Activated naive CD8-positive, alpha-beta T cell treated with anti-CD3 and anti-CD28 coated beads, Interleukin-2, amount 10 ng/mL, durations not matched to agents 7 days and 5 days (primary cell): Measurements from ENCODE around the gene MICU1. TPM values are rescaled to one million over a fixed set of nuclear protein-coding genes. Genes with fewer than 3 reads are reported as not detected.
"Not testable (repeated sequence)": the region's sequence is repeated elsewhere in the genome, so short reads cannot be mapped to it uniquely, and the experiment has no call there.

ENCODE experiments used
- ATAC-seq: fragments of 150-1000 bp; cut with Tn5 transposase; one replicate; pipeline ENCODE4 v1.10.0; 2021; ENCODE audit warnings: low read depth, moderate library complexity
- POLR2A ChIA-PET: fragments of 350-600 bp; sonication (Branson Sonifier 250); formaldehyde crosslinking; loops from one replicate; lab custom pipeline; 2021; ENCODE audit warnings: antibody characterized with exemption; lab: Charles Lee
- DNase-seq: peaks from one replicate; pipeline ENCODE4 v3.0.0; 2021
- H3K27ac Mint-ChIP-seq: one replicate; pipeline ENCODE4 v1.8.0; 2022; ENCODE audit warnings: mild to moderate bottlenecking, mixed read lengths
- H3K27me3 Mint-ChIP-seq: one replicate; pipeline ENCODE4 v1.8.0; 2022; ENCODE audit warnings: mild to moderate bottlenecking, moderate library complexity, mixed read lengths
- H3K36me3 Mint-ChIP-seq: one replicate; pipeline ENCODE4 v1.8.0; 2021; ENCODE audit warnings: mild to moderate bottlenecking, mixed read lengths
- H3K4me1 Mint-ChIP-seq: one replicate; pipeline ENCODE4 v1.8.0; 2021; ENCODE audit warnings: mixed read lengths
- H3K4me3 Mint-ChIP-seq: one replicate; pipeline ENCODE4 v1.8.0; 2022; ENCODE audit warnings: mild to moderate bottlenecking, moderate library complexity, mixed read lengths
- H3K9me3 Mint-ChIP-seq: one replicate; pipeline ENCODE4 v1.8.0; 2021; ENCODE audit warnings: mixed read lengths
- total RNA-seq, 2 experiments: library from RNA; stranded (reverse); gene quantifications; one replicate each; pipeline ENCODE4 v1.2.3, GENCODE V29; 2021

MICU1 gene
- total RNA-seq, 2 experiments from 2014 or later: 24.6 to 30.0 TPM

DNA sequence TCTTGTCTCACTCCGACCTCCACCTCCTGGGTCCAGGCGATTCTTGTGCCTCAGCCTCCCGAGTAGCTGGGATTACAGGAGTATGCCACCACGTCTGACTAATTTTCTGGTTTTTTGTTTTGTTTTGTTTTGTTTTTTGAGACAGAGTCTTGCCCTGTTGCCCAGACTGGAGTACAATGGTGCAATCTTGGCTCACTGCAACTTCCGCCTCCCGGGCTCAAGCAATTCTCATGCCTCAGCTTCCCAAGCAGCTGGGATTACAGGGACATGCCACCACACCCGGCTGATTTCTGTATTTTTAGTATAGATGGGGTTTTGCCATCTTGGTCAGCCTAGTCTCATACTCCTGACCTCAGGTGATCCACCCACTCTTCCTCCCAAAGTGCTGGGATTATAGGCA, 158.8 kb downstream of the MICU1 start:
- H3K27me3 Mint-ChIP-seq, H3K9me3 Mint-ChIP-seq, H3K27ac Mint-ChIP-seq, H3K4me1 Mint-ChIP-seq, ATAC-seq, POLR2A ChIA-PET, H3K4me3 Mint-ChIP-seq, DNase-seq: not testable (repeated sequence)
- peaks cover 22% of the 10 kb centered on the region for H3K36me3 Mint-ChIP-seq

DNA sequence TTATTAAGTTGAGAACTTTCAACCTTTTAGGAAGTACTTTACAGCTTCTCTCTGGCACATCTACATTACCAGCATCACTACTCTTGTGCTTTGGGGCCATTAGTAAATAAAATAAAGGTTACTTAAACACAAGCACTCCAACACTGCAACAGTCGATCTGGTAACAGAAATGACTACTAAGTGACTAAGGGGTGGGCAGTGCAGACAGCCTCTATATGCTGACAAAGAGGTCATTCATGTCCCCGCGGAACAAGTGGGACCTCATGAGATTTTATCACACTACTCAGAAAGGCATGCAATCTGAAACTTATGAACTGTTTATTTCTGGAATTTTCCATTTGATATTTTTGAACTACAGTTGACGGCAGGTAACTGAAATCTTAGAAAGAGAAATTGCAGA, 159.9 kb downstream of the MICU1 start:
- H3K4me3 Mint-ChIP-seq: no peak overlapping the region
- H3K27ac Mint-ChIP-seq: no peak overlapping the region
- no peaks in the 10 kb centered on the region for H3K9me3 Mint-ChIP-seq
- no peak for ATAC-seq
- POLR2A ChIA-PET: interaction anchor here (0.9 kb wide), 1 partner anchor 30 kb away, joined by 3 read pairs; no protein-coding TSS in a partner anchor
- H3K27me3 Mint-ChIP-seq: no peaks in the 10 kb centered on the region
- no peak for DNase-seq
- peaks cover 19% of the 10 kb centered on the region for H3K36me3 Mint-ChIP-seq
- H3K4me1 Mint-ChIP-seq: peaks cover 2% of the 10 kb centered on the region

DNA sequence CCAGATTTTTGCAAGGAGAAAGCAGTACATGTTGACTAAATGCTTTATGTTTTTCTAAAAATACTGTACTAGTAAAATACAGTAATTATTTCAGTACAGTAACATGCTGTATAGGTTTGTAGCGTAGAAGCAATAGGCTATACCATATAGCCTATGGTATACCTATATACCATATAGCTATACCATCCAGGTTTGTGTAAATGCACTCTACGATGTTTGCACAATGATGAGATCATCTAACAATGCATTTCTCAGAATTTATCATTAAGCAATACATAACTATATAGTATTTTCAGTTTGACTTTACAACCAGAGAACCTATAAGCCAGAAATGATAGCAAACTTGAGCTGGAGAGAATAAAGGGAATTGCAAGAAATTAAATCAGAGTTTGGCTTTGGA, 161.4 kb downstream of the MICU1 start:
- ATAC-seq (no peak), DNase-seq (no peak)
- no peaks in the 10 kb centered on the region for H3K9me3 Mint-ChIP-seq
- peaks cover 10% of the 10 kb centered on the region for H3K36me3 Mint-ChIP-seq
- no peak overlapping the region for H3K4me3 Mint-ChIP-seq
- H3K27me3 Mint-ChIP-seq: no peaks in the 10 kb centered on the region
- H3K4me1 Mint-ChIP-seq: peaks cover 2% of the 10 kb centered on the region
- POLR2A ChIA-PET: no interaction called here
- no peak overlapping the region for H3K27ac Mint-ChIP-seq

DNA sequence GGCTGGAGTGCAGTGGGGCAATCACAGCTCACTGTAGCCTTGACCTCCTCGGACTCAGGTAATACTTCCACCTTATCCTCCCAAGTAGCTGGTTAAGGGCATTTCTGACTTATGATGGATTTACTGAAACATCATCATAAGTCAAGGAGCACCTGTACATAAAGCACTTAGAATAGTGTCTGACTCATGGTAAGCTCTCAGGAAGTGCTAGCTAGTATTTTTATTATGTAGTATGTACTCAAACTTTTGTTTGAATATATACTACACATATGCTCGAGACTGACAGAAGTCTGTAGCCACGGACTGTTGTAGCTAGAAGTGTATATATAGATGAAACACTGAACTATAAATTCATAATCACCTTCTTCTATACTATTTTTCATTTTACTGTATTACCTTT, 163.6 kb downstream of the MICU1 start:
- Mint-ChIP-seq H3K27me3 (no peaks in the 10 kb centered on the region), H3K4me3 (no peak overlapping the region), H3K36me3 (peaks cover 7% of the 10 kb centered on the region), H3K4me1 (no peaks in the 10 kb centered on the region), H3K9me3 (no peaks in the 10 kb centered on the region), H3K27ac (no peak overlapping the region)
- POLR2A ChIA-PET: no interaction called here
- DNase-seq: no peak
- ATAC-seq: no peak

DNA sequence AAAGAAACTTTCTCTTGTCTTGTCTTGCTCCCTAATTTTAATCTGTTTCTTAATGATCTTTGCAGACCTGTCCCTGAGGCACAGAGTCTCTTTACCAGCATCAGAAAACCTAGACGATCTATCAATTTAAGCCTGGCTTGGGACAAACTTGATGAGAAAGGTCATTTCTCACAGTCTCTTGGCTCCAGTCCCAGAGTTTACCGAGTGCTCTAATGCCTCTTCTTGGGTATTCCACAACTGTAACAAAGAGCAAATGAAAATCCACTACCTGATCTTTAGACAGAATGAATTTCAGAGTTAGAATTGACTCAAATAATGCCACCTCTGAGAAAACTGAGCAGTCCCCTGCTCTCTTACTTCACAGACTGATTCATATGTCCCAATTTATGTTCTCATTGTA, 164.8 kb downstream of the MICU1 start:
- no peaks in the 10 kb centered on the region for H3K4me1 Mint-ChIP-seq
- ATAC-seq: no peak
- no peak overlapping the region for H3K27ac Mint-ChIP-seq
- H3K36me3 Mint-ChIP-seq: peaks cover 6% of the 10 kb centered on the region
- H3K4me3 Mint-ChIP-seq: no peak overlapping the region
- DNase-seq: no peak
- H3K27me3 Mint-ChIP-seq: no peaks in the 10 kb centered on the region
- POLR2A ChIA-PET: no interaction called here
- H3K9me3 Mint-ChIP-seq: no peaks in the 10 kb centered on the region

DNA sequence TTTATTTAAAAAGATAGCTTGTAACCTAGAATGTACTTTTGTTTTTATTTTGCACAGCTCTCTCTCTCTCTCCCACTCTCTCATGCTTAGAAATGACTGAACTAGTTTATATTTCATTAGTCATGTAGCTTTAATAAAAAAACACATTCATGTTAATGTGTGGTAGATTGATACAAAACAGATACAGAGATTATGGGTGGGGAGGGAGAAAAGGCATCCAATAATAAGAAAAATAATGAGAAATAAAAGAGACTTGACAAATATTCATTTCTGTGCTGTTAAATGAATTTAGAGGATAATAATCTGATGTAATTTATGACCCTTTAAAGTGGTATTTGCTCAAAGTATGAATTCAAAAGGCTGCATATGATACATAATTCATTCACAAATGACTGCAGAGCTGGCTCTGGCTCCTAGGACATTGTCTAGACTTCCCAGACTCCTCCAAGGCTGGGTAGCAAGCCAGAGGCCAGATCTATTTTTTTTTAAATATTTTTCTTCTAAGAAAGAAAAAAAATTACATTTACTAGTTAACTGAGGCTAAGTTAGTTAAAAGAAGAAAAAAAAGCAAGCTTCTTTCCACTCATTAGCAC, 165.5 kb downstream of the MICU1 start:
- Mint-ChIP-seq H3K36me3 (peaks cover 5% of the 10 kb centered on the region), H3K9me3 (no peaks in the 10 kb centered on the region), H3K4me3 (no peak overlapping the region), H3K4me1 (no peaks in the 10 kb centered on the region), H3K27me3 (no peaks in the 10 kb centered on the region), H3K27ac (no peak overlapping the region)
- ATAC-seq: no peak
- POLR2A ChIA-PET: no interaction called here
- DNase-seq: no peak

DNA sequence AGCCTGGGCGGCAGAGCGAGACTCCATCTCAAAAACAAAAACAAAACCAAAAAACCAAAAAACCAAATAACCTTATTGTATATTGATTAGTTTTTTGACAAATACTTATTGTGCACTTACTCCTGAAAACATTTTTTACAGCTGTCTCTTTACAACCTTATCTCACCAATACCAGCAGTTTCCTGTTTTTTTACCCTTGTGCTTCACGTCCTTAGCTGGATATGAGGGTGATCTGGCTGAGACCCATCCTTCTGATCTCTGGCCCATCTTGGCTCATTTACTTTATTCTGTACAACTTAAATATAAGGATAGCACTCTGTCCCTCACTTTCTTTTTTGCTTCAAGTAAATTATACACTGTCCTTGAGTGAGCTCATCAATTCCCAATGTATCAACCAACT, 166.6 kb downstream of the MICU1 start:
- ATAC-seq (no peak), DNase-seq (no peak)
- H3K9me3 Mint-ChIP-seq: no peaks in the 10 kb centered on the region
- H3K27ac Mint-ChIP-seq: no peak overlapping the region
- H3K36me3 Mint-ChIP-seq: peaks cover 5% of the 10 kb centered on the region
- POLR2A ChIA-PET: no interaction called here
- no peaks in the 10 kb centered on the region for H3K27me3 Mint-ChIP-seq
- H3K4me3 Mint-ChIP-seq: no peak overlapping the region
- H3K4me1 Mint-ChIP-seq: no peaks in the 10 kb centered on the region

DNA sequence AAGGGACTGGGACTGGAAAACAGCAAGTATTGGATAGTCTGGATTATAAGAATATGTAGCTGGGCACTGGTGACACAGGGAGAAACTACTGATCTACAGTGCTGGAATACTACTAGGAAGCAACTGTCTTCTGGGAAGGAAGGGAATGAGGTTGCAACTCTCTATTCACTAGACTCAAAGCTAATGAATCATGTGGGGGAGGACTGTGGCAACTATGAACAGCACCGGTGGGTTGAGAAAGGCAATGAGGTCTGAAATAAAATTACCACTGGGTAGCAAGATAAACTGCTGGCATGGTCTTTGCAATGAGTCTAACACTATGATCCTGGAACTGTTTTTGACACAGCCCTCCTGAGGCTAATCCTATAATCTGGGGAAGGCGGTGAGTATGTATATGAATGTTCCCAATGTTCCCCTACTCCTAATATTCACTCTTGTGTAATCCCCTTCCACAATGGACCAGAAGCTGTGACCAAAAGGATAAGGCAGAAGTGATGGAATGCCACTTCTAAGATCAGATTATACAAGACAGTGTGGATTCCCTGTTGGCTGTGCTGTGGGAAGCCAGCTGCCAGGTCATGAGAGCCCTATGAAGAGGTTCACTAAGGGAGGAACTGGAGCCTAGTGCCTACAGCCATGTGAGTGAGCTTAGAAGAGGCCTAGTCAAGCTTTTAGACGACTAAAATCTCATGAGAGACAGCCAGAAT, 169.8 kb downstream of the MICU1 start:
- no peak overlapping the region for H3K4me3 Mint-ChIP-seq
- POLR2A ChIA-PET: interaction anchor here (0.7 kb wide), 1 partner anchor 1146 kb away, joined by 4 read pairs; no protein-coding TSS in a partner anchor
- no peaks in the 10 kb centered on the region for H3K27me3 Mint-ChIP-seq
- ATAC-seq (no peak), DNase-seq (no peak)
- H3K27ac Mint-ChIP-seq: no peak overlapping the region
- no peaks in the 10 kb centered on the region for H3K4me1 Mint-ChIP-seq
- H3K9me3 Mint-ChIP-seq: no peaks in the 10 kb centered on the region
- peaks cover 5% of the 10 kb centered on the region for H3K36me3 Mint-ChIP-seq

DNA sequence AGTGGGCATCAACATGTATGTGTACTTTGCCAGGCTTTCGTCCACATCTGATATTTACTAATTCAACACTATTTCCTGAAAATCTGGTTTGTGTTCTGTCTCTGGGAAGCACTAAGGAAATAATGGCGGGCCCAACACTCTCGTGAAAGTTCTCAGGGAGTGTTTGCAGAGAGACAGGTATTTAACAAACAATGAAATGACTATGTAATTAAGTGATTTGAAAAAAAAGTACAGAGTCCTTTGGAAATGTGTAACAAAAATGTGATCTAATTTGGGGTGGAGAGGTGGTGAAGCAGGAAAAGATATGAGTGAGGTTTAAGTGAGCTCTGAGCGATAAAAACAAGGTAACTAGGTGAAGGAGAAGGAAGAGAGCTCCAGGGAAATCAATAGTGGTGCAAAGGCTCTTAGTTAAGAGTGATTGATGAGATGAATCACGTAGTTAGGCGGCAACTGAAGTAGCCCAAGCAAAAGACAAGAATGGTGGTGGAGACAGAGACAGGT, 175.9 kb downstream of the MICU1 start:
- no peak for ATAC-seq
- no peak overlapping the region for H3K4me3 Mint-ChIP-seq
- POLR2A ChIA-PET: no interaction called here

DNA sequence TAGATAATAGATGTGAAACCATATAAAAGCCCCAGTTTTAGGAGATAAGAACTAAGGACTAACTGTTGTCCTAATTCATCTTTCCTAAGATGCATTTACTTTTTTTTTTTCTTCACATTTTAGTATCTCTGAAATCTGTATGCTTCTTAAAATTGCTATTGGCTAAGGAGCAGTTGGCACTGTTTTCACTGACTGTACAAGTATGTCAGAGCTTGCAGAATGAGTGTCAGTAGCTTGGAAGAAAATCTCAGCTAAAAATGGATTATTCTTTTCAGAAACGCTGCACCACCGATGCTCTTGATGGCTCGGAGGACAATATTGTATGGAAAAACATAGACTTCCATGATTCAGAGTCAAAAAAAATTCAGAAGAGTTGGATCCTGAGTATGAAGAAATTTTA, 180.0 kb downstream of the MICU1 start:
- H3K36me3 Mint-ChIP-seq: peaks cover 11% of the 10 kb centered on the region
- no peaks in the 10 kb centered on the region for H3K27me3 Mint-ChIP-seq
- H3K9me3 Mint-ChIP-seq: peaks cover 2% of the 10 kb centered on the region
- H3K27ac Mint-ChIP-seq: no peak overlapping the region
- ATAC-seq (no peak), DNase-seq (no peak)
- no peak overlapping the region for H3K4me3 Mint-ChIP-seq
- H3K4me1 Mint-ChIP-seq: no peaks in the 10 kb centered on the region
- POLR2A ChIA-PET: no interaction called here

More for the DNA sequence above, 175.9 kb downstream of the MICU1 start:
- H3K36me3 Mint-ChIP-seq: peaks cover 3% of the 10 kb centered on the region
- no peaks in the 10 kb centered on the region for H3K4me1 Mint-ChIP-seq
- no peaks in the 10 kb centered on the region for H3K27me3 Mint-ChIP-seq
- DNase-seq: no peak
- no peaks in the 10 kb centered on the region for H3K9me3 Mint-ChIP-seq
- no peak overlapping the region for H3K27ac Mint-ChIP-seq

DNA sequence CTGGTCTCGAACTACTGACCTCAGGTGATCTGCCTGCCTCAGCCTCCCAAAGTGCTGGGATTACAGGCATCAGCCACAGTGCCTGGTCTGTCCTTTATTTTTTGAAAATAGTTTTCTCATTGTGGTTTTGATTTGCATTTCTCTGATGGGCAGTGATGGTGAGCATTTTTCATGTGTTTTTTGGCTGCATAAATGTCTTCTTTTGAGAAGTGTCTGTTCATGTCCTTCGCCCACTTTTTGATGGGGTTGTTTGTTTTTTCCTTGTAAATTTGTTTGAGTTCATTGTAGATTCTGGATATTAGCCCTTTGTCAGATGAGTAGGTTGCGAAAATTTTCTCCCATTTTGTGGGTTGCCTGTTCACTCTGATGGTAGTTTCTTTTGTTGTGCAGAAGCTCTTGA, 182.9 kb downstream of the MICU1 start:
- H3K9me3 Mint-ChIP-seq, H3K4me3 Mint-ChIP-seq, H3K27ac Mint-ChIP-seq, POLR2A ChIA-PET, ATAC-seq, DNase-seq, H3K27me3 Mint-ChIP-seq, H3K4me1 Mint-ChIP-seq: not testable (repeated sequence)
- H3K36me3 Mint-ChIP-seq: peaks cover 14% of the 10 kb centered on the region

DNA sequence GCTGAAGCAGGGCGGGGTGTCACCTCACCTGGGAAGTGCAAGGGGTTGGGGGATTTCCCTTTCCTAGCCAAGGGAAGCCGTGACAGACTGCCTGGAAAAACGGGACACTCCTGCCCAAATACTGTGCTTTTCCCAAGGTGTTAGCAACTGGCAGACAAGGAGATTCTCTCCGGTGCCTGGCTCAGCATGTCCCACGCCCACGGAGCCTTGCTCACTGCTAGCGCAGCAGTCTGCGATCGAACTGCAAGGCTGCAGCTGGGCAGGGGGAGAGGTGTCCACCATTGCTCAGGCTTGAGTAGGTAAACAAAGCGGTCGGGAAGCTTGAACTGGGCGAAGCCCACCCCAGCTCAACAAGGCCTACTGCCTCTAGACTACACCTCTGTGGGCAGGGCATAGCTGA, 190.3 kb downstream of the MICU1 start:
- Mint-ChIP-seq H3K36me3 (peaks cover 3% of the 10 kb centered on the region), H3K9me3 (peaks cover 1% of the 10 kb centered on the region)

DNA sequence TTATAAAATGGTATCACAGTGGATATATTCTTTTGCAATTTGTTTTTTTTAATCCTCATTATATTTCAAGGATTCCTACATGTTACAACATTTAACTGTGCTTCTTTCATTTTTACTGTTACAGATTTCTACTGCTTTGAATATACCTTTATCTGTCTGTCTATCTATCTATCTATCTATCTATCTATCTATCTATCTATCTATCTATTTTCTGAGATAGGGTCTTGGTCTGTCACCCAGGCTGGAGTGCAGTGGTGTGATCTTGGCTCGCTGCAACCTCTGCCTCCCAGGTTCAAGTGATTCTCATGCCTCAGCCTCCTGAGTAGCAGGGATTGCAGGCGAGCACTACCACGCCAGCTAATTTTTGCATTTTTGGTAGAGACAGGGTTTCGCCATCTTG, 194.9 kb downstream of the MICU1 start:
- H3K36me3 Mint-ChIP-seq, H3K27me3 Mint-ChIP-seq, H3K9me3 Mint-ChIP-seq, DNase-seq, ATAC-seq, H3K27ac Mint-ChIP-seq, POLR2A ChIA-PET, H3K4me1 Mint-ChIP-seq, H3K4me3 Mint-ChIP-seq: not testable (repeated sequence)

More for the DNA sequence above, 190.3 kb downstream of the MICU1 start:
- ATAC-seq (no peak), DNase-seq (no peak)
- H3K27ac Mint-ChIP-seq: no peak overlapping the region
- POLR2A ChIA-PET: no interaction called here
- no peaks in the 10 kb centered on the region for H3K4me1 Mint-ChIP-seq
- H3K27me3 Mint-ChIP-seq: no peaks in the 10 kb centered on the region
- no peak overlapping the region for H3K4me3 Mint-ChIP-seq

DNA sequence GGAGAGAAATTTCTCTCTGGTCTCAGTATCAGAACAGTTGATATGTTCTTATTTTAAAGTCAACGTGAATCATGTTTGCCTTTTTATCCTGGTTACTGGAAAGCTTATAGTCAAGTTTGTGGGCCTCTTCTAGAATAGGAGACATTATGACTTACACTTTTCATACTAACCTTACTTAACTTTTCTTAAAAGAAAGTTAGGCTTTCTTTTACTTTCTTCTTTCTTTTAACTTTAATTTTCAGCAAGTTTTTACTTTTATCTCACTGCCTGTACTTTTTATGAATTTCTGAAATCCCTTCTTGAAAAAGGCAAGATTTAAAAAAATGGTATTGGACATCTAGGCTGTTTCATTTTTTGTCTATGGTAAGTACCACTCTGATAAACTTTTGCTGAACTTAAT, 195.9 kb downstream of the MICU1 start:
- no peak overlapping the region for H3K27ac Mint-ChIP-seq
- H3K4me3 Mint-ChIP-seq: no peak overlapping the region
- DNase-seq (no peak), ATAC-seq (no peak)
- H3K4me1 Mint-ChIP-seq: no peaks in the 10 kb centered on the region
- H3K27me3 Mint-ChIP-seq: no peaks in the 10 kb centered on the region
- H3K36me3 Mint-ChIP-seq: no peaks in the 10 kb centered on the region
- no peaks in the 10 kb centered on the region for H3K9me3 Mint-ChIP-seq
- POLR2A ChIA-PET: no interaction called here
